ENCODE data around the gene UFM1.

UFM1 gene

GRCh38 chr13:38394777-38395496 is 45.3 kb downstream of the UFM1 start:
- H3K4me3 ChIP-seq (ENCODE audit: low read depth, low read length), result no peak overlapping the region
- no peak for DNase-seq (ENCODE audit: low read depth)
- no peak for TF ChIP-seq CTCF (IDR thresholded peaks at IDR 0.05; ENCODE audit: low read depth, low read length, missing control alignments)

- no peak for DNase-seq (ENCODE audit: low read depth)
- H3K4me3 ChIP-seq (ENCODE audit: low read depth, low read length), result no peak overlapping the region
- TF ChIP-seq CTCF (IDR thresholded peaks at IDR 0.05; ENCODE audit: low read depth, low read length, missing control alignments), result no peak
These were observed 45.8 kb downstream of the UFM1 start for GRCh38 chr13:38395497-38395788.

- TF ChIP-seq CTCF (IDR thresholded peaks at IDR 0.05; ENCODE audit: low read depth, low read length, missing control alignments), result no peak
- H3K4me3 ChIP-seq (ENCODE audit: low read depth, low read length), result no peak overlapping the region
These were observed 49.3 kb downstream of the UFM1 start for GRCh38 chr13:38398711-38399493.

GRCh38 chr13:38399535-38399934 is 49.9 kb downstream of the UFM1 start:
- DNase-seq (ENCODE audit: low read depth), result no peak
- no peak overlapping the region for H3K4me3 ChIP-seq (ENCODE audit: low read depth, low read length)
- TF ChIP-seq CTCF (IDR thresholded peaks at IDR 0.05; ENCODE audit: low read depth, low read length, missing control alignments), result no peak

More at GRCh38 chr13:38398711-38399493, 49.3 kb downstream of the UFM1 start:
- DNase-seq (ENCODE audit: low read depth), result no peak

GRCh38 chr13:38401276-38401675 is 51.6 kb downstream of the UFM1 start:
- TF ChIP-seq CTCF (IDR thresholded peaks at IDR 0.05; ENCODE audit: low read depth, low read length, missing control alignments), result no peak
- DNase-seq (ENCODE audit: low read depth), result no peak
- no peak overlapping the region for H3K4me3 ChIP-seq (ENCODE audit: low read depth, low read length)

GRCh38 chr13:38405216-38405615 is 55.6 kb downstream of the UFM1 start:
- no peak for DNase-seq (ENCODE audit: low read depth)
- no peak overlapping the region for H3K4me3 ChIP-seq (ENCODE audit: low read depth, low read length)
- TF ChIP-seq CTCF (IDR thresholded peaks at IDR 0.05; ENCODE audit: low read depth, low read length, missing control alignments), result no peak
